Lower lobe of right lung (tissue), 2 donors: ENCODE data around the gene PRKG1. TPM values are rescaled to one million over a fixed set of nuclear protein-coding genes. Genes with fewer than 3 reads are reported as not detected.

Source experiments
- ATAC-seq, 2 donors: fragments of 200-7000 bp; cut with Tn5 transposase; one replicate each; pipeline ENCODE4 v1.9.1; 2020 to 2022; ENCODE audit warnings: mild to moderate bottlenecking in 2 of 2, moderate library complexity in 2 of 2
- DNase-seq: peaks from one replicate; pipeline ENCODE4 v3.0.0-alpha.2; 2020
- H3K27ac ChIP-seq: fragments of 200-600 bp; one replicate; pipeline ENCODE4 v1.8.0; 2022
- H3K27me3 ChIP-seq: fragments of 200-600 bp; one replicate; pipeline ENCODE4 v1.8.0; 2022; ENCODE audit warnings: low read depth
- H3K36me3 ChIP-seq: fragments of 200-600 bp; one replicate; pipeline ENCODE4 v1.8.0; 2022; ENCODE audit warnings: mild to moderate bottlenecking
- H3K4me1 ChIP-seq: fragments of 200-600 bp; one replicate; pipeline ENCODE4 v1.8.0; 2022
- H3K4me3 ChIP-seq: fragments of 200-600 bp; one replicate; pipeline ENCODE4 v1.8.0; 2022; ENCODE audit warnings: mild to moderate bottlenecking
- H3K9me3 ChIP-seq: fragments of 200-600 bp; one replicate; pipeline ENCODE4 v1.8.0; 2022
- intact Hi-C: fragments of 100-400 bp; cut with DNase I; formaldehyde crosslinking; loops from one replicate; pipeline ENCODE4 v1.11.0; 2022
- total RNA-seq: library from RNA; stranded (reverse); fragmentation: NEBNext Ultra II Directional; extraction: Animal tissue kit (Norgen Biotek cat#: 25700); gene quantifications from one replicate; pipeline ENCODE4 v1.2.1, GENCODE V29; 2021
- TF ChIP-seq, protein P1 (sequence below): fragments of 200-600 bp; IDR thresholded peaks from one replicate; pipeline ENCODE4 v1.8.0; 2022; ENCODE audit warnings: antibody characterized with exemption, mild to moderate bottlenecking
- donor health status: DM: no; HTN: yes; CAD: no; lungs with severe emphysema.

The PRKG1 gene
- total RNA-seq, 1 donor from 2014 or later, result 23.6 TPM

DNA sequence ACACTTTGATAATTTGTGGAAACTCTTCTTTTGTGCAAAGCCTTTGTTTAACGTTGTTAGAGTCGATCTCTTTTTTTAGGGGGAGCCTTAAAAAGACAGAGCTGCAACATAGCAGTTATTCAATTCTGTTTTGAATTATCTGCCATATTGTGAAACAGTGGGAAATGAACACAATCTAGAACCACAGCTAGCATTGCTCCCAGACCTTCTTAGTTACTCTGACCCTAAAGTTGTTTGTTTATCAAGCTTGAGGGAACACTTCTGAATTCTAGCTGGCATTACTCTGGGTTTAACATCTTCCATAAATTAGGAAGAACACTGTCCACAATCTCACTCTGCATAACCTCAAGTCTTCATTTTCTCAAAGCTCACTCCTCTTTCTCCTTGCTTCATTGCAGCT lies 217.7 kb downstream of the PRKG1 start:
- Histone ChIP-seq H3K27ac (no peak overlapping the region), H3K9me3 (no peaks in the 10 kb centered on the region), H3K4me1 (no peaks in the 10 kb centered on the region), H3K36me3 (no peaks in the 10 kb centered on the region), H3K4me3 (no peak overlapping the region), H3K27me3 (no peaks in the 10 kb centered on the region)
- TF ChIP-seq, protein P1, sequence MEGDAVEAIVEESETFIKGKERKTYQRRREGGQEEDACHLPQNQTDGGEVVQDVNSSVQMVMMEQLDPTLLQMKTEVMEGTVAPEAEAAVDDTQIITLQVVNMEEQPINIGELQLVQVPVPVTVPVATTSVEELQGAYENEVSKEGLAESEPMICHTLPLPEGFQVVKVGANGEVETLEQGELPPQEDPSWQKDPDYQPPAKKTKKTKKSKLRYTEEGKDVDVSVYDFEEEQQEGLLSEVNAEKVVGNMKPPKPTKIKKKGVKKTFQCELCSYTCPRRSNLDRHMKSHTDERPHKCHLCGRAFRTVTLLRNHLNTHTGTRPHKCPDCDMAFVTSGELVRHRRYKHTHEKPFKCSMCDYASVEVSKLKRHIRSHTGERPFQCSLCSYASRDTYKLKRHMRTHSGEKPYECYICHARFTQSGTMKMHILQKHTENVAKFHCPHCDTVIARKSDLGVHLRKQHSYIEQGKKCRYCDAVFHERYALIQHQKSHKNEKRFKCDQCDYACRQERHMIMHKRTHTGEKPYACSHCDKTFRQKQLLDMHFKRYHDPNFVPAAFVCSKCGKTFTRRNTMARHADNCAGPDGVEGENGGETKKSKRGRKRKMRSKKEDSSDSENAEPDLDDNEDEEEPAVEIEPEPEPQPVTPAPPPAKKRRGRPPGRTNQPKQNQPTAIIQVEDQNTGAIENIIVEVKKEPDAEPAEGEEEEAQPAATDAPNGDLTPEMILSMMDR, result no peak
- DNase-seq, result no peak
- intact Hi-C loops, result no loop called here
- ATAC-seq, result no peak

DNA sequence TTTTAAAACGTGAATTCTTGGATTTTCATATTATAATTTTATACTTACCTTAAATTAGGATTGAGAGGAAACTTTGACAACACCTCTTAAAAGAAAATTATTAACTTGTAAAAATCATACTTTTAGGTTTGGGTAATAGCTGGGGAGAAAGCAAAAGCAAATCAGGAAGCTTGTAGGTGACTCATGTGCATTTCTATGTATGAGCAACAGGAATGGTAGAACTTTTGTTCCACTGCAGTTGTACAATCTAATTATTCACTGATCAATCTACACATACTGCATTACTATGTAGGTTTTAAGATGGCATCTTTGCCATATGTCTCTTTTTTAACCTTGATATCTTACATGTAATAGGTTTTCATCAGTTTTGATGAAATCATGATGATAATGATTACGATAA lies 223.2 kb downstream of the PRKG1 start:
- Histone ChIP-seq H3K27ac (no peak overlapping the region), H3K9me3 (no peaks in the 10 kb centered on the region), H3K27me3 (no peaks in the 10 kb centered on the region), H3K4me3 (no peak overlapping the region), H3K4me1 (peaks cover 21% of the 10 kb centered on the region), H3K36me3 (no peaks in the 10 kb centered on the region)
- DNase-seq (no peak), ATAC-seq (no peak)
- intact Hi-C loops, result no loop called here
- TF ChIP-seq, protein P1, result no peak

DNA sequence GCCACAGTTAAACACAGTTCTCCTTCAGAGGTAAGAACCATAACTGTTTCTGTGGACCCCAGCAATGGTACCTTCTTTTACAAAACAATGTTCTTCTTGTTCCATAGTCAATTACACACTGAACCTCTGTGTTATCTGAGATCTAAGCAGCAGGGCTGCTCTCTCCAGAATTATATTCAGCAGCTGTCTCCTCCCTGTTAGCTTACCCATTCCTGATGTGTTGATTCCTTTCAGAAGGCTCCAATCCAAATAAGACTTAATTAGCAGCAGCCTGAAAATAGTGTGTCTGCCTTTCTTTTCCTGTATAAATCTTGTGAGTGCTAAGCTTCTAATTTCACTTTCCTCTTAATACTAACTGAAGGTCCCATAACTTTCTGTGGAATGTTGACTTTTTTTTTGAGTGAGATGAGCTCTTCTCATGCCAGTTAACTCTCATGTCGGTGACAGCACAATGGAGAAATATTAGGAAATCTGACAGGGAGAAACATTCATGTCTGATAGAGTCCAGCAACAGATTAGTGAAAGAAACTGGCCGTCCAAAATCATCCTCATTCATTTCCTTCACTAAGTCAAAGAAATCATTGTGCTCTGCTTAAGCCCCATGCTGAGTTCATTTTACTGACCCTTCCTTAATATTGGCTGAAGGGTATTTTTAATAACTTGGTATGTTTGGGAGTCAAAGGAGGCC lies 226.5 kb downstream of the PRKG1 start:
- intact Hi-C loops, result no loop called here
- H3K27ac ChIP-seq, result peak overlapping the region; percentile 9
- H3K36me3 ChIP-seq, result no peaks in the 10 kb centered on the region
- H3K27me3 ChIP-seq, result no peaks in the 10 kb centered on the region
- no peak for ATAC-seq
- peaks cover 21% of the 10 kb centered on the region for H3K4me1 ChIP-seq
- H3K4me3 ChIP-seq, result no peak overlapping the region
- TF ChIP-seq, protein P1, result no peak
- no peaks in the 10 kb centered on the region for H3K9me3 ChIP-seq
- no peak for DNase-seq

DNA sequence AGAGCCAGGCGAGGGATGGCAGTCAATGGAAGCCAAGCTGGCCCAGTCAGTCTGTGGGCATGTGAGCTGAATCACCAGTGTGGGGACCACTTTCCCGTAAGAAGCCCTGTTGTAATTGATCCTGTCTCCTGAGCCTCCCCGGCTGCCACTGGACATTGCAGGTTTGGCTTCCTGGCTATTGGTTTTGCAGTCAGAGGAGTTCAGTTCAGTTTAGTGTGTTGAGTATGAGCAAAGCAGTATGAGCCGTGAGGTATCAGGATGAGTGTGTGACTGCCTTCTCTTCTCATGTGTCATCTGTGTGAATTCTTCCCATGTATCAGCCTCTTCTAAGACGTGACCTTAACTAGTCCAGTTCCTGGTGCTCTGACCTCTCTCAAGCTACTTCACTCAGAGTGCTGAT lies 227.4 kb downstream of the PRKG1 start:
- Histone ChIP-seq H3K36me3 (no peaks in the 10 kb centered on the region), H3K4me1 (peaks cover 21% of the 10 kb centered on the region), H3K27ac (no peak overlapping the region), H3K9me3 (no peaks in the 10 kb centered on the region), H3K4me3 (no peak overlapping the region), H3K27me3 (no peaks in the 10 kb centered on the region)
- ATAC-seq (peak in 1 of 2 donors; percentile 19), DNase-seq (no peak)
- TF ChIP-seq, protein P1, result no peak
- intact Hi-C loops, result no loop called here

DNA sequence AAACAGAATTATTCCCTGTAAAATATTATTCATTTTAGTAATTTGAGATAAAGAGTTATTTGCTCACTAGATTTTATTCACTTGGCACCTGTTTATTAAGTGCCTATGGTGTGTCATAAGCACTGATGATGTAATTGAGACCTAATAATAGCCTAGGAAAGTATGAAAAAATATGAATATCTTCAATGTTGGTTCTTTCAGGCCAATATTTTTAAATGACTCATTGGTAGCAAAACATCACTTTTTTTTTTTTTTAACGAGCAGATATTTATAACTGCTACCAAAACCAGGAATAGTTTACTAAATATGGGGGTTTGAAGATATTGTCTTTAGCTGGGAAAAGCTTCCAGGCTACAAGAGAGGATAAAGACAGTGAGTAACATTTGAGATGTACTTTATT lies 228.0 kb downstream of the PRKG1 start:
- ATAC-seq, result no peak
- H3K4me3 ChIP-seq, result no peak overlapping the region
- TF ChIP-seq, protein P1, result no peak
- H3K9me3 ChIP-seq, result no peaks in the 10 kb centered on the region
- DNase-seq, result no peak
- no peak overlapping the region for H3K27ac ChIP-seq
- H3K36me3 ChIP-seq, result no peaks in the 10 kb centered on the region
- intact Hi-C loops, result no loop called here
- H3K4me1 ChIP-seq, result peaks cover 21% of the 10 kb centered on the region
- H3K27me3 ChIP-seq, result no peaks in the 10 kb centered on the region
